Stimulated activated CD4-positive, alpha-beta T cell treated with anti-CD3 and anti-CD28 coated beads, Interleukin-12 subunit alpha, Interleukin-12 subunit beta, amount 100 ng/mL, for 4 hours (primary cell): ENCODE measurements around the gene PLD4.
"Not testable (repeated sequence)": the region's sequence is repeated elsewhere in the genome, so short reads cannot be mapped to it uniquely, and the experiment has no call there.

Source experiments
- DNase-seq: peaks from one replicate; pipeline ENCODE4 v3.0.0-alpha.2; 2020

PLD4 gene

DNA sequence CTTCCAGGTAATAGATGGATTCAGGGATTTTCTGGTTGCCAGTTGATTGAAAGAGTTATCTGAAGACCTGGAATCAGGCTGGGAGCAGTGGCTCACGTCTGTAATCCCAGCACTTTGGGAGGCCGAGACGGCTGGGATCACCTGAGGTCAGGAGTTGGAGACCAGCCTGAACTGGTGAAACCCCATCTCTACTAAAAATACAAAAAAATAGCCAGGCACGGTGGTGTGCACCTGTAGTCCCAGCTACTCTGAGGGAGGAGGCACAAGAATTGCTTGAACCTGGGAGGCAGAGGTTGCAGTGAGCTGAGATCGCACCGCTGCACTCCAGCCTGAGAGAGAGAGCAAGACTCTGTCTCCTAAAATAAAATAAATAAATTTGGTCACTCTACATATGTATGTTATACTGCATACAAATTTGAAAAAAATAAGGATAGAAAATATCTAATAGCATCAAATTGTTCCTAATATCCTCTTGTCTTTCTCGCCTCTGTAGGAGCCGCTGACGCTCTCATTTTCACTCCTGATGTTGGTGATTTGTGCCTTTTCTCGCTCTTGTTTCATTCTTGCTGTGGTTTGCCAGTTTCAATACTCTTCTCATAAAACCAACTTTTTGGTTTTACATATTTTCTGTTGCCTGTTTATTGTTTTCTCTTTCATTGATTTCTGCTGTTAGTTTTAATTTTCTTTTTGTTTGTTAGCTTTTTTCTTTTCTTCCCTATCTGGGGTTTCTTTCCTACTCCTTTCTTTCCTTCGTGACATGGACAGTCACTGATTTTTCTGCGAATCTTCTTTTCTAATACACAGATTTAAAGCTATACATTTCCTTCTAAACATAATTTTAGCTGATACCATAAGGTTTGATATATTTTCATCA is 23.8 kb upstream of the PLD4 start:
- no peak for DNase-seq

DNA sequence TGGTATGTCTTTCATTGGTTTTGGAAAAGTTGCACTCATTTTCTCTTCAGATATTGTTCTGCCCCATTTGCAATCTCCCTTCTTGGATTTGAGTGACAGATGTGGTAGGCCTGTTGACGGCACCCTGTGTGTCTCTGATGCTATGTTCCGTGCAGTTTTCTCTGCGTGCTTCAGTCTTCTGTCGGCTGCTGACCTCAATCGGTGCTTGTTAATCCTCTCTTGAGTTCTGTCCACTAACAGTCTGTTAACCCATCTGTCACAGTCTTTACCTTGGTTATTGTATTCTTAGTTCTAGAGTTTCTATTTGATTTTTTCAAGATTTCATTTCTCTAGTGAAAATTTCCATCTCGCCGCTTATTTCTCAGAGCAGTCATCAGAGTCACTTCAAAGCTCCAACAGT is 20.7 kb upstream of the PLD4 start:
- no peak for DNase-seq

DNA sequence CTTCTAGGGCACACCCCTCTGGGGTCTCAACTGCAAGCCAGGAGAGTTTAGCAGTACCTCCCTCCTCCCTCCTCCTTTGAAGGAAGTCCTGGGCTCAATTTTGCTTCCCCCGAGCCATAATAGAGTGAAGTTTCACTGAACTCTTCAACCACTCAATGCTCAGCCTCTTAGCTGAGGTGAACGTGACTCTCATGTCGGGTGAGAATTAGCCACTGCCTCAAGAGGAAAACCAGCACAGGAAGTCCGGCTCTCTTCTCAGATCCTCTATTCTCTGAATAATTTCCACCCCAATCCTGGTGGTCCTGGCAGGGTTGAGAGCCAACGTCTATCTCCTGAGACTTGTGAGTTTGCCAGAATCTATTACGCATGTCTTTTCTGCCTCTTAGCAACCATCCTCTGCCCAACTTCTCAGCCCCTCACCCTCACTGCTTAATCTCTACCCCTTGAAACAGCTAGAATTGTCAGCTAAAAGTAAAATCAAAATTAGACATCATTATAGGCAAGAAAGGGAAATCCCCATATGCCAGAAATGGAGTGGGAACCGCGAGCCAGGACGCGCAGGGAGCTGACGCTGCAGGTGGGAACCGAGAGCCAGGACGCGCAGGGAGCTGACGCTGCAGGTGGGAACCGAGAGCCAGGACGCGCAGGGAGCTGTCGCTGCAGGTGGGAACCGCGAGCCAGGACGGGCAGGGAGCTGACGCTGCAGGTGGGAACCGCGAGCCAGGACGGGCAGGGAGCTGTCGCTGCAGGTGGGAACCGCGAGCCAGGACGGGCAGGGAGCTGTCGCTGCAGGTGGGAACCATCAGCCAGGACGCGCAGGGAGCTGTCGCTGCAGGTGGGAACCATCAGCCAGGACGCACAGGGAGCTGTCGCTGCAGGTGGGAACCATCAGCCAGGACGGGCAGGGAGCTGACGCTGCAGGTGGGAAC is 19.8 kb upstream of the PLD4 start:
- not testable (repeated sequence) for DNase-seq

DNA sequence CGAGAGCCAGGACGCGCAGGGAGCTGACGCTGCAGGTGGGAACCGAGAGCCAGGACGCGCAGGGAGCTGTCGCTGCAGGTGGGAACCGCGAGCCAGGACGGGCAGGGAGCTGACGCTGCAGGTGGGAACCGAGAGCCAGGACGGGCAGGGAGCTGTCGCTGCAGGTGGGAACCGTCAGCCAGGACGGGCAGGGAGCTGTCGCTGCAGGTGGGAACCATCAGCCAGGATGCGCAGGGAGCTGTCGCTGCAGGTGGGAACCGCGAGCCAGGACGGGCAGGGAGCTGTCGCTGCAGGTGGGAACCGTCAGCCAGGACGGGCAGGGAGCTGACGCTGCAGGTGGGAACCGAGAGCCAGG is 19.1 kb upstream of the PLD4 start:
- DNase-seq, result not testable (repeated sequence)

DNA sequence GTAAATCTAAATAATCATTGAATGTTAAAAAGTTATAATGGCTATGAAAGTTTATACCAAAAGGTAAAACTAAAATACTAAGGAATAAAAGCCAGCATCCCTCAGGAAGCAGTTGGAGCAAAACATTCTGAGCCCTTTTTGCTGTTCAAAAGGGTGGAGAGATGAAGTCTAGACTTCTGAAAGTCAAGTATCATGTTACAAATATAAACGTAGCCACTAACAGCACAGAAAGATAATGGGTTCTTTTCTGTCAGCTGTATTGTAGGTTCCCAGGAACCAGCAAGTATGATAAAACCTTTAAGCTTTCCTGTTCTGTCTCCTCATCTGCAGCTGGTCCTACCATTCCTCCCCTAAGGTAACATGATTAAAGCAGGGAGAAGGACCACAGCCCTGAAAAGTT is 16.4 kb upstream of the PLD4 start:
- no peak for DNase-seq

DNA sequence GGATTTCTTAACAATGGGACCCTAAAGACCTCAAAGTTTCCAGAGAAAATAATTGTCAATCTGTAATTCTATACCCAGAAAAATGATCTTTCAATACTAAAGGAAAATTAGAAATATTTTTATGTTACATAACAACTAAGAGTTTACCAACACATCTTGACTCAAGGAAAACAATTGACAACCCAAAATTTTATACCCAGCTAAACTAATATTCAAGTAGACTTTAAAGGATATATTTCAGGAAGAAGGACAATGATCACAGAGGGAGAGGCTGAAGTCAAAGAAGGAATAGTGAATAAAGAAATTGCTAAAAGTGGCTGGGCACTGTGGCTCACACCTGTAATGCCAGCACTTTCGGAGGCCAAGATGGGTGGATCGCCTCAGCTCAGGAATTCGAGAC is 12.6 kb upstream of the PLD4 start:
- DNase-seq, result no peak

DNA sequence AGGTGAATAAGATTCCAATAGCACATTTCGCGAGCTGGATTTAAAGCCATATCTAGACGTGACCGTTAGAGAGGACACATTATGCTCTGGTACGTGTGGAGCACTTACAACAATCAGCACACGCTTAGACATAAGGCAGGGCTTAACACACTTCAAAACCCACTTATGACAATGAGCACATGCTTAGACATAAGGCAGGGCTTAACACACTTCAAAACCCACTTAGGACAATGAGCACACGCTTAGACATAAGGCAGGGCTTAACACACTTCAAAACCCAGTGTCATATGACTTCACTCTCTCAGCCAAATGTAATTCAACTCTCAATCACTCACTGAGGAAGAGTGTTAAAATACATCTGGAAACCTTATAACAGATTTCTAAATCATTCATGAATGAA is 11.2 kb upstream of the PLD4 start:
- no peak for DNase-seq

DNA sequence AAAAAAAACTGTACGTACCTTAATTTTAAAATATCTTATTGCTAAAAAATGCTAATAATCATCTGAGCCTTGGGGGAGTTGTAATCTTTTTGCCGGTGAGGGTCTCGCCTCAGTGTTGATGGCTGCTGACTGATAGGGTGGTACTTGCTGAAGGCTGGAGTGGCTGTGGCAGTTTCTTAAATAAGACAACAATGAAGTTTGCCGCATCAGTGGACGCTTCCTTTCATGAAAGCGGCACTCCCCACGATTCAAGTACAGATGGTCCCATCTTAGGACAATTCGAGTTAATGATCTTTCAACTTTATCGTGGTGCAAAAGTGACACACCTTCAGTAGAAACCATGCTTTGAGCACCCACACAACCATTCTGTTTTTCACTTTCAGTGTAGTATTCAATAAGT is 7.6 kb upstream of the PLD4 start:
- DNase-seq, result no peak

DNA sequence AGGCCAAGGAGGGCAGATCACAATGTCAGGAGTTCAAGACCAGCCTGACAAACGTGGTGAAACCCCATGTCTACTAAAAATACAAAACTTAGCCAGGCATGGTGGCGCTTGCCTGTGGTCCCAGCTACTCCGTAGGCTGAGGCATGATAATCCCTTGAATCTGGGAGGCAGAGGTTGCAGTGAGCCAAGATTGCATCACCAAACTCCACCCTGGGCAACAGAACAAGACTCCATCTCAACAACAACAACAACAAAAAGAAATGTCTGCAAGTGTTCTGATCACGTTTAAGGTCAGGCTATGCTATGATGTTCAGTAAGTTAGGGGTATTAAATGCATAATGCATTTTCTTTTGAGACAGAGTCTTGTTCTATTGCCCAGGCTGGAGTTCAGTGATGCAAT is 6.7 kb upstream of the PLD4 start:
- no peak for DNase-seq

DNA sequence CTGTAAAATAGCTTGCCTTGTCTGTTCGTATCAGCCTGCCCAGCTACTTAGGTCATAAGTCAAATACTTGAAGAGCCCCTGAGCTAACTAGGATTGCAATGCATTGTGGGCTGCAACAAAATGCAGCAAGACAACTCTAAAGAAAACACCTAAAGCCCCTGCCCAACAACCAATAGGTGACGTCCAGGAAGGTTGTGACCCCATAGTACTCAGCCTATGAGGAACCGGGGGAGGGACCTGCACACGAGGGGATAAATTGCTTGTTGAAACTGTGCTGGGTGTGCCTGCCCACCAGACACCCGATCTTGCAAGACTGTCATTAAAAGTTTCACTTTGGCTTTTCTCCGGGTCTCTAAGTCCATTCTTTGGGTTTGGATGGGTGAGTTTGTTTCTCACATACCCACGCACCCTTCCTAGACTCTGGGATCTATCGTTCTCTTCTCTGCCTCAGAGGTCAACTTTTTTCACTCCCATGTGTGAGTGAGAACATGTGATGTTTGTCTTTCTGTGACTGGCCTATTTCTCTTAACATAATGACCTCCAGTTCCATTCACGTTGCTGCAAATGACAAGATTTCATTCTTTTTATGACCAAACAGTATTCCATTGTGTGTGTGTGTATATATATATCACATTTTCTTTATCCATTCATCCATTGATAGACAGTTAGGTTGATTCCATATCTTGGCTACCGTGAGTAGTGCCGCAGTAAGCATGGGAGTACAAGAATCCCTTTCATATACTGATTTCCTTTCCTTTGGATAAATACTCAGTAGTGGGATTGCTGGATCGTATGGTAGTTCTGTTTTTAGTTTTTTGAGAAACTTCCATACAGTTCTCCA is 5.3 kb upstream of the PLD4 start:
- not testable (repeated sequence) for DNase-seq

DNA sequence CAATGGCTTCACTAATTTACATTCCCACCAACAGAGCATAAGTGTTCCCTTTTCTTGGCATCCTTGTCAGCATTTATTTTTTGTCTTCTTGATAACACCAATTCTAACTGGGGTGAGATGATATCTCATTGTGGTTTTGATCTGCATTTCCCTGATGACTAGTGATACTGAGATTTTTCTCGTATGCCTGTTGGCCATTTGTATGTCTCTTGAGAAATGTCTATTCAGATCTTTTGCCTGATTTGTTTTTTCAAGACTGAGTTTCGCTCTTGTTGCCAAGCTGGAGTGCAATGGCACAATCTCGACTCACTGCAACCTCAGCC is 4.7 kb upstream of the PLD4 start:
- DNase-seq, result no peak

DNA sequence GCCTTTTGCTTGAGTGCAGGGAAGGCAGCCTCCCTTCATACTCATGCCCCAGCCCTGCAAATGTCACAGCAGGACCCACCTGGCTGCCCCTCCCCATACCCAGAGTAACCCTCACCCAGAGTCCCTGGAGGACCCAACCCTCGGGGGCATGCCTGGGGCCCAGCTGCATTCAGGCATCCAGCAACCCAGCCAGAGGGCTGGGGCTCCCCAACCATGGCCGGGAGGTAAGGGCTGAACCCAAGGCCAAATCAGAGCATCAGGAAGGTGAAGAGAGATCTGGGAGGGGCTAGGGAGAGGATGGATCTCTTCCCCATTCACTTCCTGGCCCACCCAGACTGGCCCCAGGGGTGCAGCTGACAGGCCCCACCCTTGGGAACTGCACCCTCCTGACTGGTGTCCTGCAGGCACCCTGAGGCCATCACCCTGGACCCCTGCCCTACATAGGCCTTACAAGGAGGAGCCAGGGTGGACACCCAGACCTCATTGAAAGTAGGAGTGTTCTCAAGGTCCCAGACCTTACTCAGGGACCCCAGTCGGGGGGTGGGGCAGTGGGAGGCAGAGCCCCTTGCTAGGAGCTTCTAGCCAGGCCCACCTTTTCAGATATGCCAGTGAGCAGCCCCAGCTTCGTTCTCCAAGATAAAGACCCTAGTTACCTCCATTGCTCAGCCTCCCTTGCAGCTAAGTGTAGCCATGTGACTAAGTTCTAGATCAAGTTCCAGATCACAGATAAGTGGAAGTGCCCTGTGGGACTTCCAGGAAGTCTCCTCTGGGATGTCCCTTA is 849 bp upstream of the PLD4 start:
- DNase-seq, result no peak

DNA sequence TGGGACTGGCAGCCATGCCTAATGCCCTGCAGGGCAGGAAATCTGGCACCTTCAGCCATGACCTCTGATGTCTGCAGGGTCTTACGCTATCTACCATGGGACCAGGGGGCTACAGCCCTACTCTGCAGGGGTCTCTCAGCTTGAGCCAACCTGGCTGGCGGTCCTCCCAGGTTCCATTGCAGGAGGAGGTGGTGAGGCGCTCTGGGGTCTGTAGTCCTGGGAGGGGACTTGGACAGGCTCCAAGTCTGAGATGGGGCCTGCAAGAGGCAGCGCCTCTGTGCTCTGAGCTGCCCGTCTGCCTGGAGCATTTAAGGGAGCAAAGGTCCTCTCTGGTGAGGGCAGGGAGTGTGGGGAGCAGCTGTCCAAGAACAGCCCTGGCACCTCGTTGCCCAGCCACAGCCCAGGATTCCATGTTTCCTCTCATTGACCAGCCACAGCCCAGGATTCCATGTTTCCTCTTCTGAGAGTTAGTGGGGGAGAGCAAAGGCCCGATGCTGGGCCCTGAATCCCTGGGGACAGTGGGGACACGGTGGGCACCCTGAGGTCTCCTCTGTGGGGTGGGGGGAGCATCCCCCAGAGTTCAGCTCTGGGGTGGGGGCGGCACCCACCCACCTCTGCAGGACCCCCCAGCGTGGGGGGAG is 655 bp downstream of the PLD4 start:
- no peak for DNase-seq

DNA sequence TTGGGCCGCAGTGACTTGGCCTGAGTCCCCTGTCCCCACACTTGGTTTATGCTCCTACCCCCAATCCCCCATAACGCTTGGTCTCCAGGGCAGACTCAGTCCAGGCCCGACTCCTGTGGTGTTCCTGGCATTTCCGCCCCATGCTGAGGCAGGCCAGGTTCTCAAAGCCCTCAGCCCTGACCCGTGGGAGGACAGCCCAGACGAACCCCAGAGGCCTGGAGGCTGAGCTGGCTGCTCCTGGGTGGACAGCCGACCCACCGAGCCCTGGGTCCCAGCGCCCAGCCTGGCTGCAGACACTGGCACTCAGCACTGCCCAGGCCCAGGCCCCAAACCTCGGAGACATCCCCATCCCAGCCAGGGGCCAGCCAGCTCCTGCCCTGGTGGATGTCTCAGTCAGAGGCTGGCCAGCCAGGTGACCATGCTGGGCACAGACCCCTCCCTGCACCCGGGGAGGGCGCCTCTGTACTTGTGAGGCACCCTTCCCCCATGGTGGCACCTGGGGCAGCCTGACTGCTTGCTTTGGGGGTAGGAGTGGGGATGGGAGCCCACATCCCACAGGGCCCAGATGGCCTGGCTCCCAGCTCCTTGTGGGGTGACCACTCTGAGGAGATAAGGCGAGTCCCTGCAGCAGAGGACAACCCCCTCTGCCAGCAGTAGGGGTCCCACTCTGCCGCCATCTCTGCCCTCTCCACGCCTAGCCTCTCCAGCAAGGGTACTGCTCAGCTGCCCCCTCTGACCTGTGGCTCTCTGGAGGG is 1.4 kb downstream of the PLD4 start:
- DNase-seq, result no peak

DNA sequence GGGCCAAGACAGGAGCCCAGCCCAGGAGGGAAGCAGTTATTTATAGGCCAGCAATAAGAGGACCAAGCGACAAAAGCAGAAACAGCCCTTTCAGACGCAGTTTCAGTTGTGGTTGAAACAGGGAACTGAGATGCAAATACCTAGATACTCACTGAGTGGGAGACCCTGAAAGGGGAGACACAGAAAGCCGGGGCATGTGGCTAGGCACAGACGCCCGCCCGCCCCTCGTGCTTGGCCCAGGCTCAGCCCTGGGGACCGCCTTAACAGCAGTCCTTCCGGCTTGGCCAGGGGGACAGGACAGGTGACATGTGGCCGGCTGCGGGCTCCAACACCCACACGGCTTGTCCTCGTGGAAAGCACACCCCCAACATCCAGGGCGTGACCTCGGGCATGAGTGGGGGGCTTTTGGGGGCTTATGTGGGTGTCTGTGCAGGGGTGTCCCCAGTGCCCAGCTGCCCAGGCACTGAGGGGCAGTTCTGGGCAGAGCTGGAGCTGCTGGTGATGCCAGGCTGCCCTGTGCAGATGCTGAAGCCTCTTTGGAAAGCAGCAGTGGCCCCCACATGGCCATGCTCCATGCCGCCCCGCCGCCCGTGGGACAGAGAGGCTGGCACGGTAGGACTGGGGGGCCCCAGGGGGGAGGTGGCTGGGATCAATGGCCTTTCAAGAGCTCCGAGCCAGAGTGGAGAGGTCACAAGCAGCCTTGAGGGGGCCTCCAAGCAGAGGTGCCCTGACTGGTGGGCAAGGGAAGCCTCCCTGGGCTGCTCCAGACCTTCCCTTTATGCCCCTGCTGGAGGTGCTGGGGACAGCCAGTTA is 2.1 kb downstream of the PLD4 start:
- DNase-seq, result no peak

DNA sequence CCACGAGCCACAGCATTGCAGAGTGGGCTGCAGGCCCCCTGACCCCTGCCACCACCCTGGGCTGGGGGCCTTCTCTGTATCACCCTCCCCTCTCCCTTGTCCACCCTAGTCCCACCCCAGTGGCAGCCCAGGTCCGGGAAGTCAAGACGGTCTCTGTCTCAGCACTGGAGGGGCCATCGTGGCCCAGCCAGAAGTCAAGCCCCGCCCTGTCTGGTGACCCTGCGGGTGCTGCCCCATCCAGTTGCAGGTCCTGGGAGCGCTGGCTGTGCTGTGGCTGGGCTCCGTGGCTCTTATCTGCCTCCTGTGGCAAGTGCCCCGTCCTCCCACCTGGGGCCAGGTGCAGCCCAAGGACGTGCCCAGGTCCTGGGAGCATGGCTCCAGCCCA is 2.7 kb downstream of the PLD4 start:
- DNase-seq, result no peak

DNA sequence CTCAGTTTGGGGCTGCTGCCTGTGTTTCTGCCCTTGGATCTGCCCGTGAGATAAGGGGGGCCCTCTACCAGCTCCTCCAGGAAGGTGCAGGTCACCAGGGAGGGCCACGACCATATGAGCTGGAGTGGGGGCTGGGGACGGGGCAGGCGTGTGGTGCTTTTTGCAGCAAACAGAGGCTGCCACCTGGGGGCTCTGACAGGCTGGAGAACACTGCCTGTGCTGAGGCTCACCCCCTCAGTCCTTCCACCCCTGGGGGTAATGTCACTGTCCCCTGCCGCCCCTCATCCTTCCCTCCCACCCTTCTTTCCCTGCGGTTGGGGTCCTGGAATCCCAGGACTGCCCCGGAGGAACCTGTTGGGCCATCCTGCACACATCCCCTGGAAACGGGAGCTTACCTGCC is 3.2 kb downstream of the PLD4 start:
- DNase-seq, result no peak

DNA sequence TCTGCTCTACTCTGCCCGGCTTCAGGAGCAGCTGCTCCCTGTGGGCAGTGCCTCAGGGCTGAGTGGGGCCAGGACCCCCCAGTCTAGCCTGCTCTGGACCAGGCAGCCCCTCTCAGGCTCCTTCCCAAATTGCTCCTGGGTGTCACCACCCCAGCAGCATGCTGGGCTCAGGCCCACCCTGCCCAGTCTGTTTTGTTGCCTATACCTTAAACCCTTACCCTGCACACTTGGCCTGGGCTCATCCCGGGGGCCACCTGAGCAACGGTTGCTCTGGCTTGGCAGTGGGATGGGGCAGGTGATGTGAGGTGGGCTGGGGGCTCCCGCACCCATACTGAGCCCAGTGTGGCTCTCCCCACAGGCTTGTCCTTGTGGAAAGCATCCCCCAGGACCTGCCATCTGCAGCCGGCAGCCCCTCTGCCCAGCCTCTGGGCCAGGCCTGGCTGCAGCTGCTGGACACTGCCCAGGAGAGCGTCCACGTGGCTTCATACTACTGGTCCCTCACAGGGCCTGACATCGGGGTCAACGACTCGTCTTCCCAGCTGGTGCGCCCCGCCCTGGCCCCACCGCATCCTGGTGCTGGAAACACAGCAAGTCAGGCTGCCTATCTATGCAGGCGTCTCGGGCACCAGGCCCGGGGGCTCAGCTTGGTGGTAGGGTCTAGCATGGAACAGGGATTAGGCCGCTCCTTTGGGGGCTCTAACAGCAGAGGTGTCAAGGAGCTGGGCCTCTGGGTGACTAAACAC is 3.9 kb downstream of the PLD4 start:
- DNase-seq, result no peak
